Measurements from ENCODE around the gene SYNRG.

The SYNRG gene

DNA sequence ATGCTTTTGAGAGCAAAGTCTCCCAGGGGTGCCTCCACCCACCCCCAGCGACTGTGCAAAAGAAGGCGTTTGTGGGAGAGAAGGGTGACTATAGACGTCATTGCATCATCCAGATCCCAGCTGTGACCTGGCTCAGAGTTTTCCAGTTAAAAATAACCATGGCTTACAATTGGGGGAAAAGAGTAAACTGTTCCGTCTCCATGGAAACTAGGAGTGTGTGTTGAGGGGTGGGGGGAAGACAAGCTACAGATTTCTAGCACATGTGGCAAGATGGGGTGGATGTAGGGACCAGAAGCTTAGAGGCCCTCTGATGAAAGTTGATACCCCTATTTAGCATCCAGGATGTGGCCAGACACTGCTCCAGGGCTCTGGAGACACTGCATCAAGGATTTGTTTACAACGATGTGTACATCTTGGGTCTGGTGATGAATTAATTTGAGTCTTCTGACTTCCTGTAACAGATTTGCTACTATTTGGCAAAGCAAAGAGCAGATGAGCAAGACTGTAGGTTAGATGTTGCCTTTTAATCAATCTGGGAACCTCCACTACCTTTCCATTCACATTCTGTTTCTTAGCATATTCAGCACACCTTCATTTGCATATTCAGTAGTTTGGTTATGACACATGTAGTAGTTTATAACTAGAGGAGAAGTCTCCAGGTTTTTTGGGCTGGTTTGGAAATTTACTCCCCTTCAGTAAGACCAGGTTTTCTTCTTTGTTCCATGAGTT is 125.7 kb downstream of the SYNRG start:
- DNase-seq (ENCODE audit: low read depth in 1 of 2, low spot score in 1 of 2): no peak
- no peak for TF ChIP-seq JUND (IDR thresholded peaks at IDR 0.05; ENCODE audit: low read depth)

DNA sequence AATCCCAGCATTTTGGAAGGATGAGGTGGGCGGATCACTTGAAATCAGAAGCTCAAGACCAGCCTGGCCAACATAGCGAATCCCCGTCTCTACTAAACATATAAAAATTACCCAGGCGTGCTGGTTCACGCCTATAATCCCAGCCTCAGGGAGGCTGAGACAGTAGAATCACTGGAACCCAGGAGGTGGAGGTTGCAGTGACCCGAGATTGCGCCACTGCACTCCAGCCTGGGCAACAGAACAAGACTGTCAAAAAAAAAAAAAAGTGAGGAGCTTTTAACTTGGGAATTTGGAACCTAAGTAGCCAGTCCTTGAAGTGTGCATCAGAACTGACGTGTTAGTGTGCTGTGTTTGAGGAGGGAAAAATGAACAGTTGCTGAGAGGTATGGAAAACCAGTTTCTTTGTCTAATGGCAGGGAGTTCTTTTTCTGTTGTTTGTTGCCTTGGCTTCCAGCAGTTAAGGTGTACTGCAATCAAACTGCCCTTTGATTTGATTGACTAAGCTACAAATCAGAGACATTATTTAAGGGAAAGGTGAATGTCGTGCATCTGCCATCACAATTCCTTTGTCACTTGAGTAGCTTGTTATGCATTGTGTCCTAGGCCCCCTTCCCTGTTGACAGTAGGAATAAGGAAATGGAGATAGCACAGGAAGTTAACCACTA is 128.1 kb downstream of the SYNRG start:
- TF ChIP-seq JUND (IDR thresholded peaks at IDR 0.05; ENCODE audit: low read depth): no peak
- in situ Hi-C loops (cut with HindIII; ENCODE audit: low pct_unique_long_range_greater_than_20kb, low sequenced_read_pairs): no loop called here
- DNase-seq (ENCODE audit: low read depth in 1 of 2, low spot score in 1 of 2): peak in 1 of 2 experiments; percentile 43

More for the DNA sequence above, 125.7 kb downstream of the SYNRG start:
- in situ Hi-C loops (cut with HindIII; ENCODE audit: low pct_unique_long_range_greater_than_20kb, low sequenced_read_pairs): no loop called here

DNA sequence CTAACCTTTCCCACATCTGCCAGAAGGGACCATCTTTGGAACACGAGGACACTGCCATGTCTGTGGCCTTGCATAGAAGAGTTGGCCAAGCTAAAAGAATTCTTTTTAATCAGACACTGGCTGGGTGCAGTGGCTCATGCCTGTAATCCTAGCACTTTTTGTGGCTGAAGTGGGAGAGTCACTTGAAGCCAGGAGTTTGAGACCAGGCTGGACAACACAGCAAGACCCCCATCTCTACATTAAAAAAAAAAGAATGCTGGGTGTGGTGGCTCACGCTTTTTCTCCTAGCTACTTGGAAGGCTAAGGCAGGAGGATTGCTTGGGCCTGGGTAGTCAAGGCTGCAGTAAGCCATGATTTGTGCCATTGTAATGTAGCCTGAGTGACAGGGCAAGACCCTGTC is 128.8 kb downstream of the SYNRG start:
- TF ChIP-seq JUND (IDR thresholded peaks at IDR 0.05; ENCODE audit: low read depth): no peak
- no peak for DNase-seq (ENCODE audit: low read depth in 1 of 2, low spot score in 1 of 2)
- in situ Hi-C loops (cut with HindIII; ENCODE audit: low pct_unique_long_range_greater_than_20kb, low sequenced_read_pairs): no loop called here

DNA sequence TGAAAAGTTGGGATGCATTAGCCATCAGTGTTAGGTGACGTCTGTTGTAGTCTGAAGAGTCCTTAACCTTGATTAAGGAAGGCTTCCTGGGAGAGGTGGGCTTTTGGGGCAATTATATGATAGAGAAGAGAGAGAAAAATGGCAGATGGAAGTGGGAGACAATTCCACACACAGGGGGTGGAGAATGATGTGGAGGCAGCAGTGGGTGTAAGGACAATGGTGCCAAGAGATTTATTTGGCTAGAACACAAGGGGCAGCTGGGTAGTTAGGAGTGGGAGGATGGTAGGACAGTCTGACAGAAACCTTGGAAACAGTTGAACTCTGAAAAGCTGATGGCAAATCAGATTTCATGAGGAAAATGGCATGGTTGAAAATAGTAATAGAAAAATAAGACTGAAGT is 130.2 kb downstream of the SYNRG start:
- TF ChIP-seq JUND (IDR thresholded peaks at IDR 0.05; ENCODE audit: low read depth): no peak
- in situ Hi-C loops (cut with HindIII; ENCODE audit: low pct_unique_long_range_greater_than_20kb, low sequenced_read_pairs): no loop called here
- no peak for DNase-seq (ENCODE audit: low read depth in 1 of 2, low spot score in 1 of 2)

DNA sequence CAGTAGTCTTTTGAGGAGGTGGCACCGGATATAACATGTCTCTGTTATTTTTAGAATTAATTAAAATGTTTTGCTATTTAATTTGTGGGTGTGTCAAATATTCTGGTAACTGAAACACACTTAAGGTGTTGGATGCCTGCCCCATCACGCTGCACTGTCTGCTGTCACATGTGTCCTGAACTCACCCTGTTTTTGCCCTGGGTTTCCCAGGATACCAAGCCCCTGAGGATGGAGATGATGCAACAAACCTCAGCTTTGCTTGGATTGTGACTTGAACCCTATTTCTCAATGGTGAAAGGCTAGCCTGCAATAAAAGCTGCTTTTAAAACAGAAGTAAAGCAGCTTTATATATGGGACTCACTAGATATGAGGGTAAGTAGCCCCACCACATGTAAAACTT is 131.0 kb downstream of the SYNRG start:
- DNase-seq (ENCODE audit: low read depth in 1 of 2, low spot score in 1 of 2): no peak
- TF ChIP-seq JUND (IDR thresholded peaks at IDR 0.05; ENCODE audit: low read depth): no peak

DNA sequence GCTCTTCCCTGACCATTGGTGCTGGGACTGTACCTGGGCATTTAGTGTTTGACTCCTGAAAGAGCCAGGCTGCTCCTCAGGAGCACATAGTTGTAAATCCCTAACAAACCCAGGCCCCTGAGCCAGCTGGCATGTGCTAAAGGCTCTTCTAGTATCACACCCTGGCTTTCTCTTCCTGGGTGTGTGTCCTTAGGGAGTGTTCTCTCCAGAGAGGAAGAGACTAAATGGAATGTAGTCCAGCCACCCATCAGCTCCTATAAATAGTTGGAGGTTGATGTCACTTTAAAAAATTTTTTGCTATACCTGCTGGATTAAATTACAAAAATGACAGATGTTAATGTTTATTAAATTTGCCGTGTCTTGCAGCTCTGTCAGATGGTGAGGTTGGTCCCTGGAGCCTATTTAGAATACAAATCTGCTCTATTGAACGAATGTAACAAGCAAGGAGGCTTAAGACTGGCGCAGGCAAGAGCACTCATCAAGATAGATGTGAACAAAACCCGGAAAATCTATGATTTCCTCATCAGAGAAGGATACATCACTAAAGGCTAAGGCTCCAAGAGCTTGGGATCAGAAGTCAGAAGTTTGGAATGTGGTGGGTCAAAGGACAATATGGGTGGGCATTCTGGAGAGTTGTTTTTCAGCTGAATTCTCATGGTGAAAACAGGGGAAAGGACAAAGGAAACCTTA is 132.6 kb downstream of the SYNRG start:
- in situ Hi-C loops (cut with HindIII; ENCODE audit: low pct_unique_long_range_greater_than_20kb, low sequenced_read_pairs): no loop called here
- TF ChIP-seq JUND (IDR thresholded peaks at IDR 0.05; ENCODE audit: low read depth): no peak; the same call in 1 of the 2 replicates
- DNase-seq (ENCODE audit: low read depth in 1 of 2, low spot score in 1 of 2): peak; percentile 53 to 88

More for the DNA sequence above, 131.0 kb downstream of the SYNRG start:
- in situ Hi-C loops (cut with HindIII; ENCODE audit: low pct_unique_long_range_greater_than_20kb, low sequenced_read_pairs): no loop called here

DNA sequence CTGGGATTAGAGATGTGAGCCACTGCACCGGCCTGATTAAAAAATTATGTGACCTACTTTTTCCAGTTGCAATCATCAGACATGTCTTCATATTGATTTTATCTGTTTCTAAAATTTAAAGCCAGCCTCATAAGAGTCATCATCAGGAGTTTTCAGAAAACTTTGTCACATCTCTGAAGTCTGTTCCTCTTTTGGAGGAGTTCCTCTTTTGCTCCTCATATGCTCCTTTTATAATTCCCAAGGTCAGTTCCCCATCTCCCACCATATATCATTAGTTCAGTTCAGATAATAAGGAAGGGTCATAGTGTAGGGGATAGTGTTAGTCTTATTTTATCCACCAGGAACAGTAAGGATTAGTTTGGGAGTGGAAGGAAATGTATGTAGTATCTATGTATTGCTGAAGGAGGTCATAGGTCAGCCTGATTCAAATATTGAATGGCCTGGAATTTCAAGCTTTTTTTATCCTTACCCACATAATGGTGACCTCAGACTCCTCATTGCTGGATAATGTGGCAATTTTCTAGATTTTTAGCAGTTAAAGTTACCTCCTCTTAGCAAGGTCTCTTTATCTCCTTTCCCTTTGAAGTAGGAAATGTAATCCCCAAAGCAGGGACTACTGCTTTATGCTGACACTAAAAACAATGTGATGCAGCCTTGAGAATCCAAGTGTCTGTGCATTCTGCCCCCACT is 133.3 kb downstream of the SYNRG start:
- TF ChIP-seq JUND (IDR thresholded peaks at IDR 0.05; ENCODE audit: low read depth): no peak
- no peak for DNase-seq (ENCODE audit: low read depth in 1 of 2, low spot score in 1 of 2)
- in situ Hi-C loops (cut with HindIII; ENCODE audit: low pct_unique_long_range_greater_than_20kb, low sequenced_read_pairs): no loop called here

DNA sequence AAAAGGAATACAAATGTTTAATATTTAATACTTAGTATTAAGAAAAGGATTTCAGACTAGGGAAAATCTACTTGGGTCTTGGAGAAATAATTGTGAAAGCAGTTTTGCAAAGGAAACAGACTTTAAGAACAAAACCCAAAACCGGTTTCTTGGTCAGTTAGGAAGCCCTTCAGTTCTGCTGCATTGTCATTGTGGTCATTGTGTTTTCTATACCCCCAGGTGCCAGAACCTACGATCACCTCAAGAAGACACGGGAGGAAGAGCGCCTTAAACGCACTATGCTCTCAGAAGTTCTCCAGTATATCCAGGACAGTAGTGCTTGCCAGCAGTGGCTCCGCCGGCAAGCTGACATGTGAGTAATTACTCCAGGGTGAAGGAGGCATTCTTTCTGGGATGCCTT is 139.0 kb downstream of the SYNRG start:
- TF ChIP-seq JUND (IDR thresholded peaks at IDR 0.05; ENCODE audit: low read depth): no peak
- DNase-seq (ENCODE audit: low read depth in 1 of 2, low spot score in 1 of 2): no peak
- in situ Hi-C loops (cut with HindIII; ENCODE audit: low pct_unique_long_range_greater_than_20kb, low sequenced_read_pairs): no loop called here

DNA sequence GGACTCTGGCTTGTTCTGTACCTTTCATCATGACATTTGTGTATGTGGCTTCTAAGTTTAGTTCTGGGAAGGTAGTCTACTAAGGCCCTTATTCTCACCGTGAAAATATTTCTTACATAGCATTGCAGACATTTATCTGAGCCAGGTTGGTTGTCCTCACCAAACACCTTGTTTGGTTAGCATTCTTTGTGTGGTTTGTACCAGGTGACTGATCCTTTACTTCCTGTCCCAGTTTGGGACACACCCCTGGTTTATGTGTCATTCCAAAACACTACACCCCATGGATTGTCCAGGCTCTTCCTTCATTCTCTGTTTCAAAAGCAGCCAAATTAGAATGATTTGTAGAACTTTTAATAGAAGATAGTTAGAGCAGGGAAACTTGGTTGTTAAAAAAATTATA is 142.7 kb downstream of the SYNRG start:
- peak in 1 of 2 experiments; percentile 62 for DNase-seq (ENCODE audit: low read depth in 1 of 2, low spot score in 1 of 2)
- in situ Hi-C loops (cut with HindIII; ENCODE audit: low pct_unique_long_range_greater_than_20kb, low sequenced_read_pairs): no loop called here
- no peak for TF ChIP-seq JUND (IDR thresholded peaks at IDR 0.05; ENCODE audit: low read depth)

DNA sequence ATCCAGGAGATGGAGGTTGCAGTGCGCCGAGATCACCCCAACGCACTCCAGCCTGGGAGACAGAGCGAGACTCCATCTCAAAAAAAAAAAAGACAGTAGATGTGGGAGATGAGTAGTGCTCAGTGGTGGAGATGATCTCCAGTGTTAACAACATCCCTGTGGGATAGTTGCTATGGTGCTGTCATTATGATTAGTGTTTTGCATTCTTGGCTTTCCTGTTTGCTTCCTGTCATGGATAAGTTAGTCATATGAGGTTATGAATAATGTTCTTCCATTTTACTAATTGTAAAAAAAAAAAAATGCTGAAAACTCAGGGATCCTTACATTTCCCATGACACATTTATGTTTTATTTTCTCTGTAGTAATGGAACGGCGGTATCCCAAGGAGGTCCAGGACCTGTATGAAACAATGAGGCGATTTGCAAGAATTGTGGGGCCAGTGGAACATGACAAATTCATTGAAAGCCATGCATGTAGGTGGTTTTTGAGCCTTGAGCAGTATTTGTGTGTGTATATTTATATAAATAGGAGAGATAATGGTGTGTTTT is 144.1 kb downstream of the SYNRG start:
- in situ Hi-C loops (cut with HindIII; ENCODE audit: low pct_unique_long_range_greater_than_20kb, low sequenced_read_pairs): no loop called here
- no peak for TF ChIP-seq JUND (IDR thresholded peaks at IDR 0.05; ENCODE audit: low read depth)
- DNase-seq (ENCODE audit: low read depth in 1 of 2, low spot score in 1 of 2): no peak
